ELF-1 (cell line): ENCODE data around the gene TRIM63.
A peak's percentile ranks its signal among the peaks of the same experiment; 100 is the strongest.

Experiments
- DNase-seq: peaks from one replicate; pipeline ENCODE4 v3.0.0-alpha.2; 2016; ENCODE audit warnings: low read depth, low spot score

Gene TRIM63

GRCh38 chr1:26034504-26035202 is 32.8 kb downstream of the TRIM63 start:
- no peak for DNase-seq

- DNase-seq: no peak
Measured at GRCh38 chr1:26032656-26033357, 34.6 kb downstream of the TRIM63 start.

DNA sequence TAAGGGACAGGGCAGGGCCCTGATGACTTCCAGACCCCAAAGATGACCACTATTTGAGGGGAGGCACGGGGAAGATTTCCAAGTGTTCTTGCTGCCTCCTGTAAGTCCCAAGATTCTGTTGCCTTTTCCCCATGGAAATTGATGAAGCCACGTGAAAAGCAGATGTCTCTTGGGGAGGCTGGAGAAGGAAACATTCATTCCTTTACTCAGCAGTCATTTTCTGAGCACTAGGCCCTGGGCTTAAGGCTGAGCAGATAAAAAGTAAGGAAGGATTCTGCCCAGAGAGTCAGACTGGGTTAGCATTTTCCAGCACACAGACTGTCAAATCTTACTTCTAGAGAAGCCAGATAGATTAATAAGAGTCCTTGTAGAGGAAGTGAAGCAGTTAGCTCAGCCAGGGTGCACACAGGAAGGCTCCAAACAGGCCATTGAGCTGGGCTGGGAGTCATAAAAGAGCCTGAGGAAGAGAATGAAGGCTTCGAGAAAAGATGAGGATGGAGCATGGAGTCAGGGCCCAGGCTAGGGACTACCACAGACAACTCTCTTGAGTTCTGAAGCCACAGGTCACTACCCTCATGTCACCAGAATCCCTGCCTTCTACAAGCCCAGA is 35.7 kb downstream of the TRIM63 start:
- no peak for DNase-seq

DNA sequence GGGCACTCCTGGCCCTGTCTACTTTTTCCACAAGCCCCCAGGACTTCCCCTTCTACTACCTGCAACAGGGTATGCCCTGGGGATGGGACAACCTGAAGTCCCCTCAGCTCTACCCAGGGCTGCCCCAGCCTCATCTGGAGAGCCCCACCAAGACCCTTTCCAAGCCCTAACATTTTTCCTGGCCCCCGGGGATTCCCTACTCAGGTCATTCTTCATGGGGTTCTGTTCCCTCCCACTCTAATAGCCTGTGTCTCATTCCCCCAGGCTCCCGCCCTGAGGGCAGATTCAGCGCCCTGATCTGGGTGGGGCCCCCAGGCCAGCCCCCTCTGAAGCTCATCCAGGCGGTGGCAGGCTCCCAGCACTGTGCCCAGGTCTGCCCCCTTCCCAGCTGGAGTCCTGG is 36.2 kb downstream of the TRIM63 start:
- no peak for DNase-seq

GRCh38 chr1:26029864-26030481 is 37.5 kb downstream of the TRIM63 start:
- DNase-seq: no peak

- no peak for DNase-seq
Measured at GRCh38 chr1:26029054-26029863, 38.2 kb downstream of the TRIM63 start.

DNA sequence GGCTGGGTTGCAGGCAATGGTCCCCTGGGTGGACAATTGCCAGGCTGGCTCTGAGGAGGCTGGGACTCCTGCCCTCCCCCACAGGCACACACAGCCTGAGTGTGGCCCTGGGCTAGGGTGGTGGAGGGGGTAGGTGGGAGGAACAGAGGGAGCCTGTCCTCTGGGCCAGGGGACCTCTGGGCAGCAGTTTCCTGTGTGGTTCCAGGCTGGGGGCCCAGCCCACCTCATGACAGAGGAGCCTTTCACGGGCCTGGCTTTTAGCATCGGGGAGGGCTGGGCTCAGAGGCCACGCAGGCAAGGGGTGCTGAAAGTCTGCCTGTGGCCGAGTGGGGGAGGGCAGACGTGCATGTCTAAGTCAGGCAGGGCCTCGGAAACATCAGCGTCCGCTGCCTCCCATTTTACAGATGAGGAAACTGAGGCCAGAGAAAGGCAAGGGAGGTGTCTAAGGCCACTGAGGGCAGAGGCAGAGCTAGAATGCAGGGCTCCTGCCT is 38.9 kb downstream of the TRIM63 start:
- DNase-seq: no peak

DNA sequence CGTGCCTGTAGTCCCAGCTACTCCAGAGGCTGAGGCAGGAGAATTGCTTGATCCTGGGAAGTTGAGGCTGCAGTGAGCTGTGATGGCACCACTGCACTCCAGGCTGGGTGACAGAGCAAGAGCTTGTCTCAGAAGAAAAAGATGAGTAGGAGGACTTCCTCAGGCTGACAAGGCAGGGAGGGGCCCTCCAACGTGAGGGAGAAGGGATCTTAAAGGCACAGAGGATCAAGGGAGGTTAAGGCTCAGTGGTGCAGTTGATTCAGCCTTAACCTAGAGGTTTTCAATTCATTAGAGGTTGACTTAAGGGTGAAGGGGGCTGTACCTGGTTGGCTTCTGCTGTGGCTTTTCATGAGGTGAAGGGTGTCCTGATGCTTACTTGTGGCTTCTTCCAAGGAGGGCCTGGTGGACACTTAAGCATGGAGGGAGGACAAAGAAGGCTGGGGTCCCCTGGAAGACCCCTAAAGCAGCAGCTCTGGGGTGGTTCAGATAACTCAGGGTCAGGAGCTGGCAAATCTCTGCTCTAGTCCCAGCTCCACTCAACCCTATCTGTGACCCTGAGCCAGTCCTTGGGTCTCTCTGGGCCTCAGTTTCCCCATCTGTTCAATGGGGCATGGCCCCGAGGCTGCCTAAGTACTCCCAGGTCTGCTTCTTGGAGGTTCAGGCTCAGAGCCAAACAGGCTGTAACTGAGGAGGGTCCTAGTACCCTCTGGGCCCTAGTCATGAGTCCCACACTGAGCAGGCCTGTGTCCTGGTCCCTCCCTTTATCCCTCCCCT is 39.5 kb downstream of the TRIM63 start:
- DNase-seq: no peak

- no peak for DNase-seq
Measured at GRCh38 chr1:26025517-26025916, 41.9 kb downstream of the TRIM63 start.

- no peak for DNase-seq
Measured at GRCh38 chr1:26025060-26025459, 42.4 kb downstream of the TRIM63 start.

GRCh38 chr1:26023826-26024225 is 43.6 kb downstream of the TRIM63 start:
- no peak for DNase-seq

- DNase-seq: no peak
Measured at GRCh38 chr1:26023009-26023408, 44.4 kb downstream of the TRIM63 start.

DNA sequence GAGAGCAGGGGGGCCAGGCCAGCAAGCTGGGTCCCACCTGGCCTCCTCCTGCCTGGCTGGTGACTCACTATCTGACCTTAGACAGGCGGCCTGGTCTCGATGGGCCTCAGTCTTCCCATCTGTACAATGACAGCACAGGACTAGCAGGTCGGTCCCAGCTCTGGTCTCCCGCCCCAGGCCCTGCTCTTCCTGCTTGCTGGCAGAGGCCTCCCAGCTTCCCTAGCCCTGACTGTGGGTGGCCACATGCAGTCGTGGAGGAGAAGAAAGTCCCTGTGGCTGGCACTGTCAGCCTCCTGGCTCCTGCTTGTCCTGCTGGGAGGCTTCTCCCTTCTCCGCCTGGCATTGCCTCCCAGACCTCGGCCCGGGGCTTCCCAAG is 45.0 kb downstream of the TRIM63 start:
- DNase-seq: no peak

GRCh38 chr1:26021647-26022403 is 45.6 kb downstream of the TRIM63 start, which contains the start of gene EXTL1:
Gene EXTL1 (plus strand): TSS chr1:26021775. CDS start chr1:26022647, 872 bp downstream.
- peak; percentile 89 for DNase-seq

DNA sequence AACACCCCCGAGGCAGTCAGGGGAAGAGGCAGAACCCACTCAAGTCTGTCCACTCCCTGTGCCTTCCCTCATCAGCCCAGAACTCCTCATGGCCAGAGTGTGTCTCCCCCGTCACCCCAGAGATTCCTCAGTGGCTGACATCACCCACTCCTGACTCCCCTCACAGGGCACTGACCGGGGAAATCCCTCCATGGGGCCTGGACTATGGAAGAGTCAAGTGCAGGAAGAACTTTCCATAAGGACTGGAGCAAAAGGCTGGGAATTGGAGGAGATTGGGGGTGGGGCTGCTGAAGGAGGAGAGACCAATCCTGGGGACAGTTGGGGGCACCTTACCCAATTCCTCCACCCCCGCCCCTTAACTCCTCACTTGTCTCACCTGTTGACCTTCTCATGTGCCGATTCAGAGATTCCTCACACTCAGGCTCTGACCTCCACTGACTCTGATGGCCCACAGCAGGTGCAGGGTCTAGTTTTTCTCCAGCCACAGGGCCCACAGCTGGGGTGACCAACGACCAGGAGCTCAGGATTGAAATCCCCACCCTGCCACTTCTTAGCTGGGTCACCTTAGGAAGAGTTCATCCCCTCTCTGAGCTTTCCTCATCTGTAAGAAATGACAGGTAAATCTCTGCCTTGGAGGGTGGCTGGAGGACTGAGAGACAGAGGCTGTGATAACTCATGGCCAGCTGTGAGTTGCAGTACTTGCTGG is 46.3 kb downstream of the TRIM63 start:
- DNase-seq: no peak

- DNase-seq: no peak
Measured at GRCh38 chr1:26020330-26020768, 47.1 kb downstream of the TRIM63 start.

DNA sequence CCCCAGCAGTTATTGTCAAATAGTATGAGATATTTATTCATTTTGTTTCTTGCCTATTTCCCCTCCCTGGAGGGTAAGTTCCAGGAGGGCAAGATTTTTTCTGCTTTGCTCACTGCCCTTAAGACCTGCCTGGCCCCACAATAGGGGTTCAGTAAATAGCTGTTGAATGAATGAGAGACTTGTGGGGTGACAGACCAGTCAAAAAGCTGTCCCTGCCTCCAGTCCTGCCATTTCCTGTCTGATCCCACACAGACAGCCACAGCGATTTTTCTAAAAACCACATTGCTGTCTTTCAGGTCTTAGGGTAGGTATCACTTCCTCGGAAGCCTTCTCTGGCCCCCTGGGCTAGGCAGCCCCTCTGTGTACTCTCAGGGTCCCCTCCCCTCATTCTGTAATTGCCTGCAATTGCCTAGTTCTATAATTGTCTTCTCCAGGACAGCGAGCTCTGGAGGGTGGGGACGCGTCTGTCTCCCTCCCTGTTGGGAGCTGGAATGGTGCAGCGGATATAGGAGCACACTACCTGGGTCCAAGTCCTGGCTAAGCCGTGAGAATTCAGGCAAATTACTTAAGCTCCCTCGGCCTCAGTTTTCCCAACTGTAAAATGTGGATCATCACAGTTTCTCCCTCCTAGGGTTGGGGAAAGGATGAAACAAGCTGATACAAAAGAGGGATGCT is 47.7 kb downstream of the TRIM63 start:
- no peak for DNase-seq

- DNase-seq: no peak
Measured at GRCh38 chr1:26017606-26018005, 49.8 kb downstream of the TRIM63 start.
